IMR-90 (cell line): ENCODE results near the gene CLCA1. TPM values are rescaled to one million over a fixed set of nuclear protein-coding genes. Genes with fewer than 3 reads are reported as not detected.

Source experiments
- ATAC-seq: fragments of 200-7000 bp; cut with Tn5 transposase; 2 replicates; pipeline ENCODE4 v1.9.1; 2020; ENCODE audit warnings: low read depth, mild to moderate bottlenecking, moderate library complexity
- BruUV-seq: library from RNA; stranded (reverse); fragments of 400-500 nt; replicated peaks from 2 replicates; lab custom pipeline; 2021; lab: Mats Ljungman, UMichigan
- CTCF ChIA-PET: fragments of 300-600 bp; formaldehyde crosslinking; extraction: SDS; loops from one replicate; lab custom pipeline; 2021; ENCODE audit warnings: antibody characterized with exemption; lab: Yijun Ruan, JAX
- POLR2A ChIA-PET: fragments of 300-600 bp; sonication (Branson Sonifier 250); formaldehyde crosslinking; loops from one replicate; lab custom pipeline; 2022; ENCODE audit warnings: antibody characterized with exemption; ENCODE audit not compliant: unreplicated experiment; lab: Charles Lee
- DNase-seq: peaks from one replicate; pipeline ENCODE4 v3.0.0; 2013
- H2AFZ ChIP-seq: replicated peaks from 2 replicates; pipeline ENCODE3; 2013; ENCODE audit warnings: low read length, mild to moderate bottlenecking; ENCODE audit not compliant: poor library complexity
- H2AK5ac ChIP-seq: 2 replicates; pipeline ENCODE4 v1.6.1; 2013; ENCODE audit warnings: low read depth, low read length, inconsistent platforms
- H2AK9ac ChIP-seq: replicated peaks from 2 replicates; pipeline ENCODE3; 2013; ENCODE audit warnings: mild to moderate bottlenecking, low read depth, low read length, moderate library complexity; ENCODE audit not compliant: poor library complexity
- H2BK120ac ChIP-seq: 2 replicates; pipeline ENCODE4 v1.6.1; 2013; ENCODE audit warnings: low read depth, low read length, inconsistent platforms
- H2BK15ac ChIP-seq: 3 replicates; pipeline ENCODE4 v1.6.1; 2013; ENCODE audit warnings: low read depth, low read length, inconsistent platforms
- H2BK20ac ChIP-seq: 2 replicates; pipeline ENCODE4 v1.6.1; 2013; ENCODE audit warnings: low read depth, mild to moderate bottlenecking, inconsistent platforms, low read length, moderate library complexity
- H2BK5ac ChIP-seq: 2 replicates; pipeline ENCODE4 v1.6.1; 2013; ENCODE audit warnings: mild to moderate bottlenecking, low read depth, low read length, inconsistent platforms; ENCODE audit not compliant: poor library complexity, severe bottlenecking
- H3K14ac ChIP-seq: replicated peaks from 2 replicates; pipeline ENCODE4 v1.6.1; 2013; ENCODE audit warnings: low read depth, low read length, inconsistent platforms
- H3K18ac ChIP-seq: 2 replicates; pipeline ENCODE4 v1.6.1; 2013; ENCODE audit warnings: low read depth, low read length, control low read depth
- H3K23ac ChIP-seq: 2 replicates; pipeline ENCODE4 v1.6.1; 2013; ENCODE audit warnings: low read depth, low read length, inconsistent platforms
- H3K27ac ChIP-seq: 2 replicates; pipeline ENCODE4 v1.5.1; 2013; ENCODE audit warnings: mild to moderate bottlenecking, control low read depth, low read length; ENCODE audit not compliant: insufficient read depth
- H3K27me3 ChIP-seq: 2 replicates; pipeline ENCODE4 v1.6.1; 2013; ENCODE audit warnings: low read length; ENCODE audit not compliant: control insufficient read depth, insufficient read depth
- H3K36me3 ChIP-seq: 2 replicates; pipeline ENCODE4 v1.6.1; 2013; ENCODE audit warnings: low read length, mixed read lengths; ENCODE audit not compliant: control insufficient read depth, insufficient read depth
- H3K4ac ChIP-seq: 2 replicates; pipeline ENCODE4 v1.6.1; 2013; ENCODE audit warnings: low read depth, low read length, inconsistent platforms
- H3K4me1 ChIP-seq: 2 replicates; pipeline ENCODE4 v1.6.1; 2013; ENCODE audit warnings: low read length, mixed read lengths; ENCODE audit not compliant: control insufficient read depth, insufficient read depth
- H3K4me2 ChIP-seq: 2 replicates; pipeline ENCODE4 v1.6.1; 2013; ENCODE audit warnings: low read depth, mild to moderate bottlenecking, control low read depth, low read length, moderate library complexity
- H3K4me3 ChIP-seq: 2 replicates; pipeline ENCODE4 v1.5.1; 2013; ENCODE audit warnings: low read depth, mild to moderate bottlenecking, control low read depth, low read length, moderate library complexity; ENCODE audit not compliant: insufficient read depth
- H3K56ac ChIP-seq: 2 replicates; pipeline ENCODE4 v1.6.1; 2013; ENCODE audit warnings: low read length, inconsistent platforms; ENCODE audit not compliant: insufficient read depth; ENCODE audit errors: extremely low read depth
- H3K79me1 ChIP-seq, 2 experiments: 2 replicates each; pipeline ENCODE4 v1.6.1; 2013; ENCODE audit warnings: low read length in 2 of 2, inconsistent platforms in 1 of 2, low read depth in 1 of 2
- H3K9ac ChIP-seq: 2 replicates; pipeline ENCODE4 v1.6.1; 2013; ENCODE audit warnings: low read depth, low read length, control low read depth
- H3K9me1 ChIP-seq: 2 replicates; pipeline ENCODE4 v1.6.1; 2013; ENCODE audit warnings: low read length, inconsistent platforms; ENCODE audit not compliant: insufficient read depth
- H3K9me3 ChIP-seq: 2 replicates; pipeline ENCODE4 v1.6.1; 2013; ENCODE audit warnings: low read length; ENCODE audit not compliant: control insufficient read depth, insufficient read depth
- H4K20me1 ChIP-seq: 2 replicates; pipeline ENCODE4 v1.6.1; 2013; ENCODE audit warnings: low read length, inconsistent platforms; ENCODE audit not compliant: insufficient read depth
- H4K5ac ChIP-seq: 2 replicates; pipeline ENCODE4 v1.6.1; 2013; ENCODE audit warnings: mild to moderate bottlenecking, low read depth, low read length, control low read depth
- H4K8ac ChIP-seq, 2 experiments: 2 replicates each; pipeline ENCODE4 v1.6.1; 2013; ENCODE audit warnings: low read depth in 2 of 2, low read length in 2 of 2, control low read depth in 1 of 2, inconsistent platforms in 1 of 2
- H4K91ac ChIP-seq: 2 replicates; pipeline ENCODE4 v1.6.1; 2013; ENCODE audit warnings: low read depth, low read length, inconsistent platforms; ENCODE audit not compliant: insufficient read depth
- BHLHE40 ChIP-seq: fragments of 150-350 bp; IDR thresholded peaks from 2 replicates; pipeline ENCODE4 v1.6.1; 2016; ENCODE audit warnings: mild to moderate bottlenecking, low read depth, low read length
- CEBPB ChIP-seq: IDR thresholded peaks from 2 replicates; pipeline ENCODE4 v1.6.1; 2012; ENCODE audit warnings: low read depth, low read length, improper control_type of control experiment
- CHD1 ChIP-seq: IDR thresholded peaks from 2 replicates; pipeline ENCODE4 v1.6.1; 2012; ENCODE audit warnings: low read depth, low read length, improper control_type of control experiment
- ELK1 ChIP-seq: fragments of 150-350 bp; IDR thresholded peaks from 2 replicates; pipeline ENCODE4 v1.6.1; 2016; ENCODE audit warnings: low read depth, mild to moderate bottlenecking, low read length, moderate library complexity, borderline replicate concordance
- FOS ChIP-seq: fragments of 150-350 bp; IDR thresholded peaks from 2 replicates; pipeline ENCODE4 v1.6.1; 2016; ENCODE audit warnings: low read depth, low read length
- MAFK ChIP-seq: IDR thresholded peaks from 2 replicates; pipeline ENCODE4 v1.6.1; 2012; ENCODE audit warnings: low read depth, low read length, improper control_type of control experiment
- MAZ ChIP-seq: IDR thresholded peaks from 2 replicates; pipeline ENCODE4 v1.6.1; 2012; ENCODE audit warnings: low read depth, mild to moderate bottlenecking, low read length, improper control_type of control experiment, moderate library complexity, borderline replicate concordance
- MXI1 ChIP-seq: IDR thresholded peaks from 2 replicates; pipeline ENCODE4 v1.6.1; 2012; ENCODE audit warnings: low read depth, mild to moderate bottlenecking, low read length, moderate library complexity, borderline replicate concordance
- NFE2L2 ChIP-seq: fragments of 150-350 bp; IDR thresholded peaks from 2 replicates; pipeline ENCODE4 v1.6.1; 2016; ENCODE audit warnings: low read depth, mild to moderate bottlenecking, low read length
- POLR2A ChIP-seq: IDR thresholded peaks from 2 replicates; pipeline ENCODE4 v1.6.1; 2012; ENCODE audit warnings: mild to moderate bottlenecking, low read depth, low read length
- RAD21 ChIP-seq: IDR thresholded peaks from 2 replicates; pipeline ENCODE4 v1.6.1; 2012; ENCODE audit warnings: low read length, improper control_type of control experiment
- RCOR1 ChIP-seq: IDR thresholded peaks from 2 replicates; pipeline ENCODE4 v1.6.1; 2012; ENCODE audit warnings: mild to moderate bottlenecking, low read length, improper control_type of control experiment; ENCODE audit not compliant: insufficient replicate concordance
- RFX5 ChIP-seq: IDR thresholded peaks from 2 replicates; pipeline ENCODE4 v1.8.0; 2012; ENCODE audit warnings: low read depth, mild to moderate bottlenecking, low read length, moderate library complexity
- SMC3 ChIP-seq: fragments of 150-350 bp; IDR thresholded peaks from 2 replicates; pipeline ENCODE4 v1.6.1; 2016; ENCODE audit warnings: low read depth, mild to moderate bottlenecking, antibody characterized with exemption, low read length, moderate library complexity
- USF2 ChIP-seq: fragments of 150-350 bp; IDR thresholded peaks from 2 replicates; pipeline ENCODE4 v1.6.1; 2017; ENCODE audit warnings: mild to moderate bottlenecking, antibody characterized with exemption, low read length, low read depth
- WGBS, 2 experiments: methylation state at CpG; one replicate each; pipeline versions ENCODE4 v1.1.5 to v1.1.7; 2013; ENCODE audit warnings: missing lambda C conversion rate in 2 of 2; ENCODE audit not compliant: insufficient read length in 1 of 2; ENCODE audit errors: extremely low coverage in 2 of 2; 5-methylcytosine and 5-hydroxymethylcytosine counted together
- dilution Hi-C: fragments of 300-500 bp; cut with HindIII; formaldehyde crosslinking; loops from one replicate; pipeline ENCODE4 v1.14.3; 2018; ENCODE audit warnings: low sequenced_read_pairs; ENCODE audit not compliant: unreplicated experiment
- in situ Hi-C: fragments of 300-500 bp; cut with MboI; formaldehyde crosslinking; loops from 3 replicates; pipeline ENCODE4 v1.14.3; 2019; ENCODE audit warnings: low sequenced_read_pairs, inconsistent platforms, mixed read lengths
- intact Hi-C: fragments of 100-400 bp; cut with micrococcal nuclease; formaldehyde crosslinking; loops from 2 replicates; pipeline ENCODE4 v1.10.0; 2022
- polyA plus RNA-seq, 3 experiments: library from polyadenylated mRNA; depleted of rRNA; stranded (reverse); fragments of >200 nt; gene quantifications; 2 replicates each; pipeline ENCODE4 v1.2.3, GENCODE V29; 2012; ENCODE audit warnings: low replicate concordance in 1 of 3
- total RNA-seq: library from RNA; depleted of rRNA; stranded (reverse); fragments of >200 nt; gene quantifications from 2 replicates; pipeline ENCODE4 v1.2.3, GENCODE V29; 2012
- TF ChIP-seq, protein P1 (sequence below): conservative IDR thresholded peaks from 2 replicates; pipeline ENCODE4 v1.5.1; 2012; ENCODE audit warnings: mild to moderate bottlenecking, low read depth, low read length, improper control_type of control experiment

The CLCA1 gene
- total and polyA plus RNA-seq, 2 of the 4 experiments (the other 2 are of a cell fraction) = not detected

DNA sequence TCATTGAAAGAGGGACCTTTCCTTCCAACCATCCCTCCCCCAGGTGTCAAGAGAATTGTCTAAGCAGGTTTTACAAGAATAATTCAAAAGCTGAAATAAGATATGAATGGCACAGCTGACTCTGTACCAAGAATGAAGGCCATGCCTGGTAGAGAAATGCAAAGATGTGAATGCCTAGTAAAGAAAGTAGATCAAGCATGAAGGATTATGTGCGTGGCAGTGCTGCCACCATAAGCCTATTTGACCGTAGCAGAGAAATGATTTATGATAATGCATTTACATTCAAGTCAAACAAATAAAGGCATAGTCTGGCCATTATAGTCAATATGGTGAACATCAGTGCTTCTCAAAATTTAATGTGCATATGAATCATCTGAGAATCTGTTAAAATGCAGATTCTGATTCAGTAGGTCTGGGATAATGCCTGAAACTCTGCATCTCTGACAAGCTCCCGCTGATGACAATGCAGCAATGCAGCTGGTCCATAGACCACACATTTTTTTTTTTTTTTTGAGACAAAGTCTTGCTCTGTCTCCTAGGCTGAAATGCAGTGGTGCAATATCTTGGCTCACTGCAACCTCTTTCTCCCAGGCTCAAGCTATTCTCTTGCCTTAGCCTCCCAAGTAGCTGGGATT, 61.6 kb downstream of the CLCA1 start:
- no peaks in the 10 kb centered on the region for H4K20me1 ChIP-seq
- no peak overlapping the region for H2AFZ ChIP-seq
- H3K4ac ChIP-seq = no peak overlapping the region
- no peak overlapping the region for H3K4me2 ChIP-seq
- no peak overlapping the region for H3K14ac ChIP-seq
- in situ Hi-C loops (no loop called here), dilution Hi-C loops (no loop called here), intact Hi-C loops (no loop called here)
- POLR2A ChIA-PET = no interaction called here
- no peak overlapping the region for H3K56ac ChIP-seq
- no peak overlapping the region for H2BK15ac ChIP-seq
- no peaks in the 10 kb centered on the region for H3K4me1 ChIP-seq
- no peak overlapping the region for H2BK120ac ChIP-seq
- H3K4me3 ChIP-seq = no peak overlapping the region
- no peaks in the 10 kb centered on the region for H3K9me1 ChIP-seq
- ATAC-seq = no peak
- no peak for DNase-seq
- no peak overlapping the region for H3K18ac ChIP-seq
- H4K5ac ChIP-seq = no peak overlapping the region
- H2BK20ac ChIP-seq = no peak overlapping the region
- H2BK5ac ChIP-seq = no peak overlapping the region
- H3K36me3 ChIP-seq = no peaks in the 10 kb centered on the region
- H3K9me3 ChIP-seq = no peaks in the 10 kb centered on the region
- CTCF ChIA-PET = no interaction called here
- no peaks in the 10 kb centered on the region for H3K27me3 ChIP-seq
- BruUV-seq = no TSS peak
- no peak overlapping the region for H3K9ac ChIP-seq
- H3K79me1 ChIP-seq = no peaks in the 10 kb centered on the region
- H3K23ac ChIP-seq = no peak overlapping the region
- TF ChIP-seq RFX5 = no peak
- TF ChIP-seq ELK1 = no peak
- TF ChIP-seq MAZ = no peak
- TF ChIP-seq BHLHE40 = no peak
- no peak for TF ChIP-seq CEBPB
- no peak for TF ChIP-seq RCOR1
- no peak for TF ChIP-seq POLR2A
- TF ChIP-seq FOS = no peak
- TF ChIP-seq, protein P1, sequence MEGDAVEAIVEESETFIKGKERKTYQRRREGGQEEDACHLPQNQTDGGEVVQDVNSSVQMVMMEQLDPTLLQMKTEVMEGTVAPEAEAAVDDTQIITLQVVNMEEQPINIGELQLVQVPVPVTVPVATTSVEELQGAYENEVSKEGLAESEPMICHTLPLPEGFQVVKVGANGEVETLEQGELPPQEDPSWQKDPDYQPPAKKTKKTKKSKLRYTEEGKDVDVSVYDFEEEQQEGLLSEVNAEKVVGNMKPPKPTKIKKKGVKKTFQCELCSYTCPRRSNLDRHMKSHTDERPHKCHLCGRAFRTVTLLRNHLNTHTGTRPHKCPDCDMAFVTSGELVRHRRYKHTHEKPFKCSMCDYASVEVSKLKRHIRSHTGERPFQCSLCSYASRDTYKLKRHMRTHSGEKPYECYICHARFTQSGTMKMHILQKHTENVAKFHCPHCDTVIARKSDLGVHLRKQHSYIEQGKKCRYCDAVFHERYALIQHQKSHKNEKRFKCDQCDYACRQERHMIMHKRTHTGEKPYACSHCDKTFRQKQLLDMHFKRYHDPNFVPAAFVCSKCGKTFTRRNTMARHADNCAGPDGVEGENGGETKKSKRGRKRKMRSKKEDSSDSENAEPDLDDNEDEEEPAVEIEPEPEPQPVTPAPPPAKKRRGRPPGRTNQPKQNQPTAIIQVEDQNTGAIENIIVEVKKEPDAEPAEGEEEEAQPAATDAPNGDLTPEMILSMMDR = no peak
- TF ChIP-seq USF2 = no peak
- no peak for TF ChIP-seq NFE2L2
- no peak for TF ChIP-seq CHD1
- TF ChIP-seq MXI1 = no peak
- TF ChIP-seq SMC3 = no peak
- no peak for TF ChIP-seq RAD21
- TF ChIP-seq MAFK = no peak
- WGBS, 2 experiments = 86% methylated on average over 1 of the region's 3 CpGs; no CpG with 5 or more reads in 1 of the 2 experiments
- H2AK5ac ChIP-seq = no peak overlapping the region
- H3K27ac ChIP-seq = no peak overlapping the region
- no peak overlapping the region for H4K8ac ChIP-seq
- H2AK9ac ChIP-seq = no peak overlapping the region
- H4K91ac ChIP-seq = no peak overlapping the region
